ENCODE measurements around the gene CLDN6. TPM values are rescaled to one million over a fixed set of nuclear protein-coding genes. Genes with fewer than 3 reads are reported as not detected.

CLDN6 gene
- total and polyA plus RNA-seq, 2 of the 13 experiments (the other 11 are each of a cell fraction or from before 2014, with no cell fraction given) = 5.9 to 7.6 TPM

DNA sequence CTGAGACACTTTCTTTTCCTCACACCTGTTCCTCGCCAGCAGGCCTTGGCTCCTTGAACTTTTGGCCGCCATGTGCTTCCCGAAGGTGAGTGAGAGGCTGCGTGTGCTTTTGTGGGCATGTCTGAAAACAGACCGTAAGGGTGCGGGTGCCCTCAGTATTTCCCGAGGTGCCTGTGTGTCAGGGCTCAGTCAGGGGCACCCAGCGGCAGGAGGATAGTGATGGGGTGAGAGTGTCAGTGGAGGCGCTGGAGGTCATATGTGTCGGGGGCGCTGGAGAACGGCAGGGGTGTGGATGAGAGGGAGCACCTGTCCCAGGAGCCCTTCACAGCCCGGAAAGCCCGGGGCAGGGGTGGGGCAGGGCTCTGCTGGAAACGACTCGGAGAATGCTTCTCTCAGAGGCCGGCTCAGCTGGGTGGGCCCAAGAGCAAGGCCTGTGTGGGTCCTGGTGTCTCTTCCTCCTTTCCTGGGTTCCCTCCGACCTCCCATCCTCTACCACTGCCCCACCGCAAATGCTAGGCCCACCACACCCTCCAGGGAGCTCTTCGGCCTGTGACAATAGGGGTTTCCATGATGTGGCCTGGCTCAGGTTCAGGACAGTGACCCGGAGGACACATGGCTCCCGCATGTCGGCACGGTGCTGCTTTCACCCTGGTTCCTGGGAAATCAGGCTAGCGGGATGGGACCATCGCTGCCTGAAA, 47.9 kb upstream of the CLDN6 start (continued):
- TF ChIP-seq, protein P1, sequence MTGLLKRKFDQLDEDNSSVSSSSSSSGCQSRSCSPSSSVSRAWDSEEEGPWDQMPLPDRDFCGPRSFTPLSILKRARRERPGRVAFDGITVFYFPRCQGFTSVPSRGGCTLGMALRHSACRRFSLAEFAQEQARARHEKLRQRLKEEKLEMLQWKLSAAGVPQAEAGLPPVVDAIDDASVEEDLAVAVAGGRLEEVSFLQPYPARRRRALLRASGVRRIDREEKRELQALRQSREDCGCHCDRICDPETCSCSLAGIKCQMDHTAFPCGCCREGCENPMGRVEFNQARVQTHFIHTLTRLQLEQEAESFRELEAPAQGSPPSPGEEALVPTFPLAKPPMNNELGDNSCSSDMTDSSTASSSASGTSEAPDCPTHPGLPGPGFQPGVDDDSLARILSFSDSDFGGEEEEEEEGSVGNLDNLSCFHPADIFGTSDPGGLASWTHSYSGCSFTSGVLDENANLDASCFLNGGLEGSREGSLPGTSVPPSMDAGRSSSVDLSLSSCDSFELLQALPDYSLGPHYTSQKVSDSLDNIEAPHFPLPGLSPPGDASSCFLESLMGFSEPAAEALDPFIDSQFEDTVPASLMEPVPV (CRISPR knock-in tag; IDR thresholded peaks at IDR 0.05) = 0 out of 2 replicates have a peak, but pooled peaks have one; percentile 6
- no peak for TF ChIP-seq FOXJ3 (CRISPR knock-in tag; IDR thresholded peaks at IDR 0.05; ENCODE audit: borderline replicate concordance)
- TF ChIP-seq KDM2A (CRISPR knock-in tag; IDR thresholded peaks at IDR 0.05; ENCODE audit: borderline replicate concordance, low read depth) = no peak; the same call in 1 of the 2 replicates
- TF ChIP-seq ZNF224 (CRISPR knock-in tag; IDR thresholded peaks at IDR 0.05) = 0 out of 2 replicates have a peak, but pooled peaks have one; percentile 40
- 0 out of 2 replicates have a peak, but pooled peaks have one; percentile 22 for TF ChIP-seq ZNF558 (CRISPR knock-in tag; IDR thresholded peaks at IDR 0.05; ENCODE audit: borderline replicate concordance)
- TF ChIP-seq FIP1L1 (IDR thresholded peaks at IDR 0.05; ENCODE audit: borderline replicate concordance, insufficient read depth, low read depth, low read length) = no peak
- TF ChIP-seq ZNF546 (CRISPR knock-in tag; conservative IDR thresholded peaks at IDR 0.05) = no peak
- TF ChIP-seq ZNF616 (CRISPR knock-in tag; IDR thresholded peaks at IDR 0.05; ENCODE audit: low read depth) = peak; percentile 5; the same call in 1 of the 2 replicates
- TF ChIP-seq, protein P2, sequence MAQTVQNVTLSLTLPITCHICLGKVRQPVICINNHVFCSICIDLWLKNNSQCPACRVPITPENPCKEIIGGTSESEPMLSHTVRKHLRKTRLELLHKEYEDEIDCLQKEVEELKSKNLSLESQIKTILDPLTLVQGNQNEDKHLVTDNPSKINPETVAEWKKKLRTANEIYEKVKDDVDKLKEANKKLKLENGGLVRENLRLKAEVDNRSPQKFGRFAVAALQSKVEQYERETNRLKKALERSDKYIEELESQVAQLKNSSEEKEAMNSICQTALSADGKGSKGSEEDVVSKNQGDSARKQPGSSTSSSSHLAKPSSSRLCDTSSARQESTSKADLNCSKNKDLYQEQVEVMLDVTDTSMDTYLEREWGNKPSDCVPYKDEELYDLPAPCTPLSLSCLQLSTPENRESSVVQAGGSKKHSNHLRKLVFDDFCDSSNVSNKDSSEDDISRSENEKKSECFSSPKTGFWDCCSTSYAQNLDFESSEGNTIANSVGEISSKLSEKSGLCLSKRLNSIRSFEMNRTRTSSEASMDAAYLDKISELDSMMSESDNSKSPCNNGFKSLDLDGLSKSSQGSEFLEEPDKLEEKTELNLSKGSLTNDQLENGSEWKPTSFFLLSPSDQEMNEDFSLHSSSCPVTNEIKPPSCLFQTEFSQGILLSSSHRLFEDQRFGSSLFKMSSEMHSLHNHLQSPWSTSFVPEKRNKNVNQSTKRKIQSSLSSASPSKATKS (CRISPR knock-in tag; IDR thresholded peaks at IDR 0.05) = no peak
- TF ChIP-seq, protein P3, sequence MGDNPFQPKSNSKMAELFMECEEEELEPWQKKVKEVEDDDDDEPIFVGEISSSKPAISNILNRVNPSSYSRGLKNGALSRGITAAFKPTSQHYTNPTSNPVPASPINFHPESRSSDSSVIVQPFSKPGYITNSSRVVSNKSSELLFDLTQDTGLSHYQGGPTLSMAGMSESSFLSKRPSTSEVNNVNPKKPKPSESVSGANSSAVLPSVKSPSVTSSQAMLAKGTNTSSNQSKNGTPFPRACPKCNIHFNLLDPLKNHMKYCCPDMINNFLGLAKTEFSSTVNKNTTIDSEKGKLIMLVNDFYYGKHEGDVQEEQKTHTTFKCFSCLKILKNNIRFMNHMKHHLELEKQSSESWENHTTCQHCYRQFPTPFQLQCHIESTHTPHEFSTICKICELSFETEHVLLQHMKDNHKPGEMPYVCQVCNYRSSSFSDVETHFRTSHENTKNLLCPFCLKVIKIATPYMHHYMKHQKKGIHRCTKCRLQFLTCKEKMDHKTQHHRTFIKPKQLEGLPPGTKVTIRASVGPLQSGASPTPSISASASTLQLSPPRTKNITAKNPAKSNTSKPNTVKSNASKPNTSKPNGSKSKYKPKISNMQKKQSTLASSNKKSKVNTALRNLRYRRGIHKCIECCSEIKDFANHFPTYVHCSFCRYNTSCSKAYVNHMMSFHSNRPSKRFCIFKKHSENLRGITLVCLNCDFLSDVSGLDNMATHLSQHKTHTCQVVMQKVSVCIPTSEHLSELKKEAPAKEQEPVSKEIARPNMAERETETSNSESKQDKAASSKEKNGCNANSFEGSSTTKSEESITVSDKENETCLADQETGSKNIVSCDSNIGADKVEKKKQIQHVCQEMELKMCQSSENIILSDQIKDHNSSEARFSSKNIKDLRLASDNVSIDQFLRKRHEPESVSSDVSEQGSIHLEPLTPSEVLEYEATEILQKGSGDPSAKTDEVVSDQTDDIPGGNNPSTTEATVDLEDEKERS (CRISPR knock-in tag; IDR thresholded peaks at IDR 0.05) = no peak
- TF ChIP-seq IKZF1 (IDR thresholded peaks at IDR 0.05) = no peak
- no peak for TF ChIP-seq ZNF644 (CRISPR knock-in tag; IDR thresholded peaks at IDR 0.05; ENCODE audit: low read depth)
- TF ChIP-seq, protein P4, sequence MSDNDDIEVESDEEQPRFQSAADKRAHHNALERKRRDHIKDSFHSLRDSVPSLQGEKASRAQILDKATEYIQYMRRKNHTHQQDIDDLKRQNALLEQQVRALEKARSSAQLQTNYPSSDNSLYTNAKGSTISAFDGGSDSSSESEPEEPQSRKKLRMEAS (IDR thresholded peaks at IDR 0.05) = peak; percentile 71
